Activated CD8-positive, alpha-beta memory T cell treated with anti-CD3 and anti-CD28 coated beads, Interleukin-2, amount 50 U/mL, for 48 hours (primary cell): ENCODE data around the gene EXOC4.
"Not testable (repeated sequence)": the region's sequence is repeated elsewhere in the genome, so short reads cannot be mapped to it uniquely, and the experiment has no call there.

Experiments used
- DNase-seq: peaks from one replicate; pipeline ENCODE4 v3.0.0-alpha.2; 2020

The EXOC4 gene

GRCh38 chr7:133641436-133641835 is 388.6 kb downstream of the EXOC4 start:
- DNase-seq, result no peak

GRCh38 chr7:133642907-133643306 is 390.0 kb downstream of the EXOC4 start:
- DNase-seq, result no peak

GRCh38 chr7:133643652-133644051 is 390.8 kb downstream of the EXOC4 start:
- not testable (repeated sequence) for DNase-seq

GRCh38 chr7:133645884-133646391 is 393.1 kb downstream of the EXOC4 start:
- DNase-seq, result no peak

GRCh38 chr7:133646472-133647315 is 393.8 kb downstream of the EXOC4 start:
- no peak for DNase-seq

GRCh38 chr7:133649593-133649992 is 396.7 kb downstream of the EXOC4 start:
- no peak for DNase-seq

GRCh38 chr7:133650069-133650468 is 397.2 kb downstream of the EXOC4 start:
- DNase-seq, result no peak

- DNase-seq, result no peak
Measured at GRCh38 chr7:133650487-133651300, 397.8 kb downstream of the EXOC4 start.

- no peak for DNase-seq
Measured at GRCh38 chr7:133652547-133652946, 399.7 kb downstream of the EXOC4 start.

- DNase-seq, result no peak
Measured at GRCh38 chr7:133654547-133654946, 401.7 kb downstream of the EXOC4 start.

GRCh38 chr7:133662276-133662675 is 409.4 kb downstream of the EXOC4 start:
- no peak for DNase-seq

- DNase-seq, result no peak
Measured at GRCh38 chr7:133662830-133663229, 410.0 kb downstream of the EXOC4 start.

- no peak for DNase-seq
Measured at GRCh38 chr7:133664528-133664927, 411.6 kb downstream of the EXOC4 start.

- no peak for DNase-seq
Measured at GRCh38 chr7:133668296-133669060, 415.6 kb downstream of the EXOC4 start.

GRCh38 chr7:133669061-133669455 is 416.2 kb downstream of the EXOC4 start:
- DNase-seq, result no peak

GRCh38 chr7:133670250-133670649 is 417.4 kb downstream of the EXOC4 start:
- DNase-seq, result no peak

- no peak for DNase-seq
Measured at GRCh38 chr7:133672866-133673265, 420.0 kb downstream of the EXOC4 start.

GRCh38 chr7:133674079-133674763 is 421.3 kb downstream of the EXOC4 start:
- DNase-seq, result no peak

- DNase-seq, result no peak
Measured at GRCh38 chr7:133675510-133676218, 422.8 kb downstream of the EXOC4 start.

GRCh38 chr7:133676805-133677370 is 424.0 kb downstream of the EXOC4 start:
- DNase-seq, result no peak

GRCh38 chr7:133678137-133678814 is 425.4 kb downstream of the EXOC4 start:
- DNase-seq, result no peak
